ENCODE measurements around the gene HMGCLL1.

- TF ChIP-seq, protein P1, sequence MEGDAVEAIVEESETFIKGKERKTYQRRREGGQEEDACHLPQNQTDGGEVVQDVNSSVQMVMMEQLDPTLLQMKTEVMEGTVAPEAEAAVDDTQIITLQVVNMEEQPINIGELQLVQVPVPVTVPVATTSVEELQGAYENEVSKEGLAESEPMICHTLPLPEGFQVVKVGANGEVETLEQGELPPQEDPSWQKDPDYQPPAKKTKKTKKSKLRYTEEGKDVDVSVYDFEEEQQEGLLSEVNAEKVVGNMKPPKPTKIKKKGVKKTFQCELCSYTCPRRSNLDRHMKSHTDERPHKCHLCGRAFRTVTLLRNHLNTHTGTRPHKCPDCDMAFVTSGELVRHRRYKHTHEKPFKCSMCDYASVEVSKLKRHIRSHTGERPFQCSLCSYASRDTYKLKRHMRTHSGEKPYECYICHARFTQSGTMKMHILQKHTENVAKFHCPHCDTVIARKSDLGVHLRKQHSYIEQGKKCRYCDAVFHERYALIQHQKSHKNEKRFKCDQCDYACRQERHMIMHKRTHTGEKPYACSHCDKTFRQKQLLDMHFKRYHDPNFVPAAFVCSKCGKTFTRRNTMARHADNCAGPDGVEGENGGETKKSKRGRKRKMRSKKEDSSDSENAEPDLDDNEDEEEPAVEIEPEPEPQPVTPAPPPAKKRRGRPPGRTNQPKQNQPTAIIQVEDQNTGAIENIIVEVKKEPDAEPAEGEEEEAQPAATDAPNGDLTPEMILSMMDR (IDR thresholded peaks at IDR 0.05) = no peak
- TF ChIP-seq POLR2A (IDR thresholded peaks at IDR 0.05) = no peak
Observed at GRCh38 chr6:55518529-55519060, 60.4 kb downstream of the HMGCLL1 start.
